ENCODE measurements around the gene APOL4. TPM values are rescaled to one million over a fixed set of nuclear protein-coding genes. Genes with fewer than 3 reads are reported as not detected.
"Not testable (repeated sequence)": the region's sequence is repeated elsewhere in the genome, so short reads cannot be mapped to it uniquely, and the experiment has no call there.

The APOL4 gene
- total RNA-seq, 1 donor: not detected

DNA sequence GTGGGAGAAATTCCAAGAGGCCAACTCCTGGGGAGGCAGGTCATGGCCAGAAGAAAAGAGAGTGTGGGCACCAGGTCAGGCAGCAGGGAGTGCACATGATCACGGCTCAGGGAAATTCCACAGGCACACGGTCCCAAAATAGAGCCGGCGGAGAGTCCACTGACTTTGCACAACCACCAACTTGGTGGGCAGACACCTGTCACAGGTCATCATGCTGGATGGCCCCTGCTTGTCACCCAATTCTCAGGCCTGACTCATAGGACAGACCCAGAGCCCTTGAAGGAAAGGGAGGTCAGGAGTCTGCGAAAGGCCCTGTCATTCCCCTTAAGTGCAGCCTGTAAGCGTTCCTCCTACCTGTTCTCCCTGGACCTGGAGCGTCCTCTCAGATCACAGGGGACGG, 21.9 kb upstream of the APOL4 start:
- Histone ChIP-seq H3K4me1 (ENCODE audit: insufficient read depth, low read length) (peaks cover 5% of the 10 kb centered on the region), H3K4me3 (ENCODE audit: low read length) (no peak overlapping the region), H3K9me3 (ENCODE audit: low read depth, low read length) (no peaks in the 10 kb centered on the region), H3K27me3 (ENCODE audit: insufficient read depth, low read length) (no peaks in the 10 kb centered on the region)

DNA sequence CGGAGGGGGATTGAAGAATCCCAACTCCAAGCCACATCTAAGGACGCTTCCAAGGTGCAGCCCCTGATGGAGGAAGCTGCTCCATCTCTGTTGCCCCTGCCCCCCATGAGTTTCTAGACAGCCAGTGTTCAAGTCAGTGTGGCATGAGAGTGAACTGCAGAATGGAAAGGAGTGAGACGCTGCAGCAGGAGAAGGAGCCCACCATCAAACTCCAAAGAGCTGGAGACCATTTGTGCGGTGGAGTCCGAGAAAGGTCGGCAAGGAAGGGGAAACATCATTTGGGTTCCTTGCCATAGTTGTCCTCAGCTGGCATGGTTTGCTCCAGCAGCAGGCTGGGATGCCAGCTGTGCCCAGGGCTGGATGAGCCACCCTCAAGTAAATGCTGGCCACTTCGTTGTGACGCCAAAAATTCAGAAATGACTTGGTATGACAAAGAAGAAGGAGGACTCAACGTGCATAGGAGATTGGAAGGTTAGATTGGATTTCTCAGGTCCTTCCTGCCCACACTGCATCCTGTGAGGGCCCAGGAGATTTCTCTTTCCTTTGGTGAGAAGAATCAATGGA, 21.4 kb upstream of the APOL4 start:
- Histone ChIP-seq H3K4me1 (ENCODE audit: insufficient read depth, low read length) (peaks cover 5% of the 10 kb centered on the region), H3K4me3 (ENCODE audit: low read length) (no peak overlapping the region), H3K27me3 (ENCODE audit: insufficient read depth, low read length) (no peaks in the 10 kb centered on the region), H3K9me3 (ENCODE audit: low read depth, low read length) (no peaks in the 10 kb centered on the region)

DNA sequence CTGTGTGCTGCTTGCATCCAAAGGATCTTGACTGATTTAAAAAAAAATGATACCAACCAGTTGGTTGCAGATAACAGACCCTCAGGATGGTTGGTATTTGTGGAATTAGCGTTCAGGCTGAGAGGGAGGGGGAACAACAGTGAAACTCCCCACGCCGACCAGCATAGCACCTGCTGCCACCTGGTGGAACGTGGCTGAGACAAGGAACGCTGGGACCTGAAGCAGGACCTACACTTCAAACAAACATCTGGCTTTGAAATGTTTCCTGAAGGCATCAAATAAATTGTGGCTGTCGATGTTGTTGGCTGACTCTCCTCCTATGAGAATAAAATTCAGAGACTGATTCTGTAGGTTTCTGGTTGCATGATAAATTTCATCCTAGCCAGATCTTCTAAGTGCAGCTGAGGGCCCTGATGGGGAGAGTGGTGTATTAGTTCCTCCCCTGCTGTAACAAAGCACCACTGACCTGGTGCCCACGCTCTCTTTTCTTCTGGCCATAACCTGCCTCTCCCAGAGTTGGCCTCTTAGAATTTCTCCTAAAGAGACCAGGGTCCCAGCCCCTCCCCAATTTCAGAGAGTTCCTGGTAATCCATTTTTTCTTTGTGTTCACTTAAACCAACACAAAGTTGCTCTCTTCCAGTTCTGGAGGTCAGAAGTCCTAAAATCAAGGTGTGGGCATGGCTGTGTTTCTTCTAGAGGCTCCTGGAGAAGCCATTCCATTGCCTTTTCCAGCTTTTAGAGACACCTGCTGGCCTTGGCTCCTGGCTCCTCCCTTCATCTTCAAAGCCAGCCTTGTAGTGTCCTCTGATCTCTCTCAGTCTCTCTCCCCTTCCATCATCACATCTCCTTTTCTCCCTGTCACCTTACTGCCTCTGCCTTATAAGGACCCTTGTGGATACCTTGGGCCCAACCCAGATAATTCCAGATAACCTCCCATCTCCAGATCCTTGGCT, 20.5 kb upstream of the APOL4 start:
- H3K9me3 ChIP-seq (ENCODE audit: low read depth, low read length): no peaks in the 10 kb centered on the region
- H3K27me3 ChIP-seq (ENCODE audit: insufficient read depth, low read length): no peaks in the 10 kb centered on the region
- peaks cover 5% of the 10 kb centered on the region for H3K4me1 ChIP-seq (ENCODE audit: insufficient read depth, low read length)
- no peak overlapping the region for H3K4me3 ChIP-seq (ENCODE audit: low read length)

DNA sequence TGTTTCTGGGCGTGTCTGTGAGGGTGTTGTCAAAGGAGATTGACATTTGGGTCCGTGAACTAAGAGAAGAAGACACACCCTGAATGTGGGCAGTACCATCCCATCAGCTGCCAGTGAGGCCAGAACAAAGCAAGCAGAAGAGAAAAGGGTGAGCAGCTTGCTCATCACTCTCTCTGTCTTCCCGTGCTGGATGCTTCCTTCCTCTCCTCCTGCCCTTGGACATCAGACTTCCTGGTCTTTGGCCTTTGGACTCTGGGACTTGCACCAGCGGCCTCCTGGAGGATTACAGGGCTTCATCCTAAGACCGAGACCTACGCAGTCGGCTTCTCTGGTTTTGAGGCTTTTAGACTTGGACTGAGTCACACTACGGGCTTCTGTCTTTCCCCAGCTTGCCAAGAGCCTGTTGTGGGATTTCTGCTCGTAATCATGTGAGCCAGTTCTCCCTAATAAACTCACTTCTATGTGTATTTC, 18.9 kb upstream of the APOL4 start:
- H3K9me3 ChIP-seq (ENCODE audit: low read depth, low read length): no peaks in the 10 kb centered on the region
- peaks cover 5% of the 10 kb centered on the region for H3K4me1 ChIP-seq (ENCODE audit: insufficient read depth, low read length)
- no peak overlapping the region for H3K4me3 ChIP-seq (ENCODE audit: low read length)
- no peaks in the 10 kb centered on the region for H3K27me3 ChIP-seq (ENCODE audit: insufficient read depth, low read length)

DNA sequence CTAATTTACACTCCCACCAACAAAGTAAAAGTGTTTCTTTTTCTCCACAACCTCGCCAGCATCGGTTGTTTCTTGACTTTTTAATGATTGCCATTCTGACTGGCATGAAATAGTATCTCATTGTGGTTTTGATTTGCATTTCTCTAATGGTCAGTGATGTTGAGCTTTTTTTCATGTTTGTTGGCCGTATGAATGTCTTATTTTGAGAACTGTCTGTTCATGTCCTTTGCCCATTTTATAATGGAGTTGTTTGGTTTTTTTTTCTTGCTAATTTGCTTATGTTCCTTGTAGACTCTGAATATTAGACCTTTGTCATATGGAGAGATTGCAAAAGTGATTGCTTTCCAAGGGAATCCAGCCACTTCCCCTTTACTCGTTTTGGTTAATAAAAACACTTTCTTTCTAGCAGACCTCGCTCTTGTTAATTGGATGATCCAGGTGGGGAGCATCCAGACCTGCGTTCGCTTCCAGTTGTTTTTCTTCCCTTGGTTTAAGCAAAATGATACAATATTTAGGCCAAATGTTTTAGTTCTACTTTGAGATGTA, 17.1 kb upstream of the APOL4 start:
- H3K4me3 ChIP-seq (ENCODE audit: low read length): no peak overlapping the region
- H3K9me3 ChIP-seq (ENCODE audit: low read depth, low read length): no peaks in the 10 kb centered on the region
- H3K4me1 ChIP-seq (ENCODE audit: insufficient read depth, low read length): peaks cover 8% of the 10 kb centered on the region
- H3K27me3 ChIP-seq (ENCODE audit: insufficient read depth, low read length): no peaks in the 10 kb centered on the region

DNA sequence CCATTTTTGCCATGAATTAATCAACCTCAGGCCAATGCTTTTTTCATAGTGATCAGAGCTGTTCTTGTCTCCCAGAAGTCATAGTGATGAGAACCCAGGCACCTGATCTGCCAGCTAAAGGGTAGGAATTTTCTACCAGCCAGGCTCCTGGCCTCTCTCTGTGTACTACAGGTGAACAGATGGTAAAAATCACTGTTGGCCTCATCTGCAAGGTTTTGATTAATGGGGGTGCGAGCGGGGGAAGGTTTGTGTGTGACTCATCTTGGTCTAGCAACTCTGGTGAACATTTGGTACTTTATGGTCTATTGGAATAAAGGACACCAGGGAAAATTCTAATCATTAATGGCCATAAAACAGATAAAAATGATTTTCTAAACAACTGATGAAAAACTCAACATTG, 14.4 kb upstream of the APOL4 start:
- Histone ChIP-seq H3K27me3 (ENCODE audit: insufficient read depth, low read length) (no peaks in the 10 kb centered on the region), H3K9me3 (ENCODE audit: low read depth, low read length) (no peaks in the 10 kb centered on the region), H3K4me1 (ENCODE audit: insufficient read depth, low read length) (peaks cover 36% of the 10 kb centered on the region), H3K4me3 (ENCODE audit: low read length) (no peak overlapping the region)

DNA sequence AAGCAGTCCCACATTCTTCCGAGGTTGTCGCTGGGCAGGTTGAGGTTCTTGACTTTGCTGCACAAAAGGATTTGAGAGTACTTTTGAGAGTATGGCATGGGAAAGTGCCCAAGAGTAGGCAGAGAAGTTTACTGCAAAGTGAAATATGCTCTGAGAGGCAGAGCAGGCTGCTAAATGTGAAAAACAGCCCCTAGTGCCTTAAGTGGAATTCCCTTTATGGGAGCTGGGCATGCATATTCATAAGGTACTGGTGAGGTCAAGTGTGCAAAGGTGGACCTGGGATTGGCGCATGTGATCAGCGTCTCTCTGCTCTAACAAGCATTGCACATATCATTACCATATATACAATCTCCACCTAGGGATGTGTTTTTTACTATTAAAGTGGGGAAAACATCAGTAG, 12.0 kb upstream of the APOL4 start:
- Histone ChIP-seq H3K9me3 (ENCODE audit: low read depth, low read length) (no peaks in the 10 kb centered on the region), H3K4me3 (ENCODE audit: low read length) (no peak overlapping the region), H3K4me1 (ENCODE audit: insufficient read depth, low read length) (peaks cover 47% of the 10 kb centered on the region), H3K27me3 (ENCODE audit: insufficient read depth, low read length) (no peaks in the 10 kb centered on the region)

DNA sequence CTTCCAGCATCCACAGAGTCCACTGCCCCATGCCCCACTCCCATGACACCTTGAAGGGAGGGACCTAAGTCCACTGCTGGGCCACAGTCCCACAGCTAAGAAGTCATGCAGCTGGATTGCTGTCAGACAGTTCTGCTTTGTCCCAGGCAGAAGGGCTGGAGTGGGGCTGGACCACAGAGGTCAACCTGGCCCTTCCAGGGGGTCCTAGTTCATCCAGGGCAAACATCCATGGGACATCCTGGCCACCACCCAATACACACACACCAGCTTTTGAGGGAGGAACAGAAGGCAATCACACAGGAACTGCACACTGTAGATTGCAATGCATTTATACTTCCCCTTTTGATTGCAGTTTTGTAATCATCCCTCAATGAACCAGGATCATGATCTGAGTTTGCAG, 11.3 kb upstream of the APOL4 start:
- no peaks in the 10 kb centered on the region for H3K27me3 ChIP-seq (ENCODE audit: insufficient read depth, low read length)
- no peaks in the 10 kb centered on the region for H3K9me3 ChIP-seq (ENCODE audit: low read depth, low read length)
- peaks cover 46% of the 10 kb centered on the region for H3K4me1 ChIP-seq (ENCODE audit: insufficient read depth, low read length)
- no peak overlapping the region for H3K4me3 ChIP-seq (ENCODE audit: low read length)

DNA sequence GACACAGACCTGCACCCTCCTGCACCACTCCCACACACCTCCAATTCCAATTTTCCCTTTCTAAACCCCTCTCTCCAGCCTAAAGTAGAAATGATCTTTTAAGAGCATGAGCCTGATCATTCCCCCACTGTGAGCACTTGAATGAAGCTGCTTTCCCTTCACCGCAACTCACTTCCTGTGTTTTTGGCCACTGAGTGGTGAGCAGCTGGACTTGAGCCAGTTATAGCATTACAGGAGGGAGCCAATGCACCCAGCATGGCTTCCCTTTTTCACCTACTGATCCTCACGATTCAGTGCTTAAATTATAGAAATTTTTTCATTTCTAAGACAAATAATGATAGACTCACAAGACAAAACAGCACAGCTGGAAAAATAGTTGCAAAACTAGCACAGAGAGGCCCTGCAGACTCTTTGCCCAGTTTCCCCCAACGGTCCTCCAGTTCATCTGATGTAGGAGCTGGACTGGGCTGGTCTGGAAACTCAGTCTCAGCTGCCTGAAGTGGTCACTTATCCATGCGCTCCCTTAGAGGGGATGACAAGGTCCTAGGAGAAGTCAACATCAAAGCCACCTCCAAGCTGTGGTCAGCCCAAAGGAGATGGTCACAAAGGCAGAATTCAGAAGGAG, 9.7 kb upstream of the APOL4 start:
- Histone ChIP-seq H3K4me3 (ENCODE audit: low read length) (no peak overlapping the region), H3K9me3 (ENCODE audit: low read depth, low read length) (no peaks in the 10 kb centered on the region), H3K4me1 (ENCODE audit: insufficient read depth, low read length) (peaks cover 46% of the 10 kb centered on the region), H3K27me3 (ENCODE audit: insufficient read depth, low read length) (no peaks in the 10 kb centered on the region)

DNA sequence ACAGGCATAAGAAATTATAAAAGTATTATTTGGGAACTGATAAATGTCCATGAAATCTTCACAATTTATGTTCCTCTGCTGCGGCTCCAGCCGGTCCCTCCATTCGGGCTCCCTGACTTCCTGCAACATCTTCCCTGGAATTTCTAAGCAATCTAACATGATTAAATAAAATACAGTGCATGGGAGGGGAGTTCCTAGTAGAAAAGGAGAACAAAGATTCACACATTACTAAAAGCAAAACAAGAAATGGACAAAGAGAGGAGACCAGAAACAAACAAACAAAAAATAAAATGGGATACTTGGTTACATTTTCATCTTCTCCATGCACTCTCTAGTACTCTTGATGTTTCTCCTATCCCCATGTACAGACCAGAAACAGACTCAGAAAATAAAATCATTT, 8.6 kb upstream of the APOL4 start:
- Histone ChIP-seq H3K9me3 (ENCODE audit: low read depth, low read length) (no peaks in the 10 kb centered on the region), H3K4me1 (ENCODE audit: insufficient read depth, low read length) (peaks cover 50% of the 10 kb centered on the region), H3K27me3 (ENCODE audit: insufficient read depth, low read length) (no peaks in the 10 kb centered on the region), H3K4me3 (ENCODE audit: low read length) (no peak overlapping the region)

DNA sequence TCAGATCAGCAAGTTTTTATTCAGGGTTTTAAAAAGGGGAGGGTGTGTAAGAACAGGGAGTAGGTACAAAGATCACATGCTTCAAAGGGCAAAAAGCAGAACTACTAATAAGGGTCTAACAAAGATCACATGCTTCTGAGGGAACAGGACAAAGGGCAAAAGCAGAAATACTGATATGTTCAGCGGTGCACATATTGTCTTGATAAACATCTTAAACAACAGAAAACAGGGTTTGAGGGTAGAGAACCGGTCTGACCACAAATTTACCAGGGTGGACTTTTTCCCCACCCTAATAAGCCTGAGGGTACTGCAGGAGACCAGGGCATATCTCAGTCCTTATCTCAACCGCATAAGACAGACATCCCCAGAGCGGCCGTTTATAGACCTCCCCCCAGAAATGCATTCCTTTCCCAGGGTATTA, 7.9 kb upstream of the APOL4 start:
- not testable (repeated sequence) for H3K27me3 ChIP-seq (ENCODE audit: insufficient read depth, low read length); H3K9me3 ChIP-seq (ENCODE audit: low read depth, low read length); H3K4me3 ChIP-seq (ENCODE audit: low read length)
- peaks cover 50% of the 10 kb centered on the region for H3K4me1 ChIP-seq (ENCODE audit: insufficient read depth, low read length)

DNA sequence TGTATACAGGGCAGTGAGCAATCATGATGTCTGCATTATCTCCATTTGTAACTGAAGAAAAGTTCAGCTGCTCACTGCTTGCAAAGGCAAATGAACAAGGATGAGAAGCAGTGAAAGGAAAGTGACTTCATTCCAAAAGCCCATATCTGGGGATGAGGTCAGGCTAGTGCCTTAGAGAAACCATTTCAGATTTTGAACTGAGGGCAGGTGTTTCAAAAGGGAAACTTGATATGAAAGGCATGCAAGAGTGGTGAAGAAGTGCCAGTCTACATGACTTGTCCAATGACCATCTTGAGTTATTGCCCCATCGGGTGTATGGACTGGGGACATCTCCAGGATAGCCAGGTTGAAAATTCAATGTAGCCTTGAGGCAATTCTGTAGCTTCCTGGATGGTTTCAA, 7.3 kb upstream of the APOL4 start:
- H3K4me1 ChIP-seq (ENCODE audit: insufficient read depth, low read length): peaks cover 48% of the 10 kb centered on the region
- H3K4me3 ChIP-seq (ENCODE audit: low read length): no peak overlapping the region
- H3K27me3 ChIP-seq (ENCODE audit: insufficient read depth, low read length): no peaks in the 10 kb centered on the region
- no peaks in the 10 kb centered on the region for H3K9me3 ChIP-seq (ENCODE audit: low read depth, low read length)

DNA sequence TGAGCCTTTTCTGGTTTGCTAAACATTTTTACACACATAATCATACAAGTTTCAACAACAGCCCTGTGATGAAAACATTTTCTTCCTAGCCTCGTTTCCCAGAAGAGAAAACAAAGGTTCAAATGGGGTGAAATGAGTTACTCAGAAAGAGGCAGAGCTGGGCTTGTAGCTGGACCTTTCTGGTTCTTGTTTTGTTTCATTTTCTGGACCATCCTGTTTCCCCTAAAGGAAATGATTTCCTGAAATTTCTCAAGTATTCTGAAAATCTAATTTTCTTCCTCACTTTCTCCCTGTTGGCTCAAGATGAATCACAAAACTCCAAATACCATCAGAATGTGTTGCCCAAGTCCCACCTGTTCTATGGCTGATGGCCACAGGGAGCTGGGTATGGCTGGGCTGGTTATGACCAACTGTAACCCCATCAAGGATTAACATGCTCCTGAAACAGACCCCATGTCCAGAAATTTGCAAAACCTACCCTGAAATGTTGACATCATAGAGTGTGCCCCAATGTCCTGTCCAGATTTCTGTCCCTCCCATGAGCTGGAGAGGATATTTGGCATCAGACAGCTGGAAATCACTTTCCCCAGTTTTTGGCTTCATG, 6.7 kb upstream of the APOL4 start:
- Histone ChIP-seq H3K4me1 (ENCODE audit: insufficient read depth, low read length) (peaks cover 42% of the 10 kb centered on the region), H3K4me3 (ENCODE audit: low read length) (no peak overlapping the region), H3K9me3 (ENCODE audit: low read depth, low read length) (no peaks in the 10 kb centered on the region), H3K27me3 (ENCODE audit: insufficient read depth, low read length) (no peaks in the 10 kb centered on the region)

DNA sequence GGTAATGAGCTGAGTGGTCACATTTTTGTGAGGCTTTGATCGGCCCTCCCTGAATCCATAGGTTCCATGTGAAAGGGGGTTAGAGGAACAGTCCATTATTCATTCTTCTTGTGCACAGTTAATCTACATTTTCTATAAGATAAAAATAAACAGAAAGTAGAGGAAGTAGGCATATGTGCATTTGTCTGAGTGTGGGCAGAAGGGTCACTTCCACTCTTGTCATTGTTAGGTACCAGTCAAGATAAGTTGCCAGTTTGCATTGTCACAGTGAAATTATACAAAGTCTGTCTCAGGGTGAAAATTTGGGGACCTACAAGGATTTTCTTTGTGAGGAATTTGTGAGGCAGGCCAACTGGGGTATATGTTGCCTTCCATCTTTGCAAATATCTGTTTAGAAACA, 4.6 kb upstream of the APOL4 start:
- peaks cover 21% of the 10 kb centered on the region for H3K4me1 ChIP-seq (ENCODE audit: insufficient read depth, low read length)
- H3K9me3 ChIP-seq (ENCODE audit: low read depth, low read length): no peaks in the 10 kb centered on the region
- H3K4me3 ChIP-seq (ENCODE audit: low read length): no peak overlapping the region
- no peaks in the 10 kb centered on the region for H3K27me3 ChIP-seq (ENCODE audit: insufficient read depth, low read length)

DNA sequence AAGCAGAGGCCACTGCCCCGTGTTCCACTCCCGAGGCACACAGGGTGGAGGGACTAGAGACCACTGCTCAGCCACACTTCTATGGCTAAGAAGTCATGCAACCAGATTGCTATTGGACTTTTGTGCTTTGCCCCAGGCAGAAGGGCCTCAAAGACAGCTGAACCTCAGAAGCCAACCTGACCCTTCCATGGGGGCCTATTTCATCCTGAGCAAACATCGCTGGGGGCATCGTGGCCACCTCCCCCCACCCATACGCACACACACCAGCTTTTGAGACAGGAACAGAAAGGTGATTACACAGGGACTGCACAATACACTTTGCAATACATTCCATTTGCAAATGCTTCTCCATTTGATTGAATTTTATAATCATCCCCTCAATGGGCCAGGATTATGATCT, 4.0 kb upstream of the APOL4 start:
- peaks cover 15% of the 10 kb centered on the region for H3K4me1 ChIP-seq (ENCODE audit: insufficient read depth, low read length)
- not testable (repeated sequence) for H3K4me3 ChIP-seq (ENCODE audit: low read length); H3K9me3 ChIP-seq (ENCODE audit: low read depth, low read length); H3K27me3 ChIP-seq (ENCODE audit: insufficient read depth, low read length)

All from mononuclear cell (primary cell).